Right atrium auricular region (tissue), 2 donors: Measurements from ENCODE around the gene PKM. TPM values are rescaled to one million over a fixed set of nuclear protein-coding genes. Genes with fewer than 3 reads are reported as not detected.

Experiments
- DNase-seq: peaks from one replicate; pipeline ENCODE4 v3.0.0-alpha.2; 2019; ENCODE audit warnings: low spot score
- H3K27ac ChIP-seq, 2 donors: fragments of 200-600 bp; sonication (generic); 1 replicate in 1 of 2; 2 replicates in 1 of 2; pipeline ENCODE4 v1.5.1; 2016 to 2019
- H3K27me3 ChIP-seq, 2 donors: fragments of 200-600 bp; sonication (generic); one replicate each; pipeline versions ENCODE4 v1.5.1 to v1.6.0; 2017 to 2019
- H3K36me3 ChIP-seq: fragments of 200-600 bp; sonication (generic); one replicate; pipeline ENCODE4 v1.5.1; 2016
- H3K4me1 ChIP-seq, 2 donors: fragments of 200-600 bp; sonication (generic); one replicate each; pipeline versions ENCODE4 v1.5.1 to v1.6.0; 2017 to 2019
- H3K4me3 ChIP-seq, 2 donors: fragments of 200-600 bp; sonication (generic); 1 replicate in 1 of 2; 2 replicates in 1 of 2; pipeline ENCODE4 v1.5.1; 2017 to 2019; ENCODE audit warnings: mild to moderate bottlenecking in 1 of 2, moderate library complexity in 1 of 2
- H3K9me3 ChIP-seq, 2 donors: fragments of 200-600 bp; sonication (generic); one replicate each; pipeline ENCODE4 v1.5.1; 2019
- CTCF ChIP-seq, 2 donors: fragments of 200-600 bp; sonication (generic); IDR thresholded peaks; one replicate each; pipeline ENCODE4 v1.5.1; 2019; ENCODE audit warnings: antibody characterized with exemption in 2 of 2
- total RNA-seq, 2 donors: library from RNA; depleted of rRNA; stranded (reverse); fragments of >200 nt; gene quantifications; one replicate each; pipeline ENCODE4 v1.1.0, GENCODE V29; 2016

The PKM gene
- total RNA-seq, 2 donors from 2014 or later = 538 to 934 TPM

DNA sequence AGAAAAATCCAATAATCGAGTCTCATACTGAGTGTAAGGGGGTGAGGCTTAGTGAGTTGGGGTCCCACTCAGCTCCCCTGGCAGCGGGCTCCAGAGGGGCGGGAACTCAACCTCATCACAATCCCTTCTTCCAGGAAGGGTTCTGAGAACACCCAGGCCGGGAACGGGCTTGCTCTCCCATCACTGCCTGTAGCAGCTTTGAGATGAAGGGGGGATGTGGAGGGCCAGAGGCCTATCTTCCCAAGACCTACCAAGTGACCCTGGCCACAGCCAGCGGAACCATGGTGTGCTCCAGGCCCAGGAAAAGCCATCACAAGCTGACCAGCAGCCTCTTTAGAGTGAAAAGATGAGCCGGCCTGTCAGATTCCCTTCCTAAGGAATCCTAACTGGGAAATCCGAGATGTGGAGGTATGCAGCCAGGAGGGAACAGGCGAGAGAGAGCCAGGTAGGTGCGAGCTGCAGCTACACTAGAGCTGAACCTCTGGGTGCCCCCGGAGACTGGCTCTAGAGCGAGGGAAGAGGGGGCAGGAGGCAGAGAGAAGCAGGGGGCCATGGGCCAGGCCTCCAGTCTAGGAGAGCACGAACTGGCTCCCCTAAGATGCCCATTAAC lies 51.9 kb downstream of the PKM start:
- Histone ChIP-seq H3K36me3 (no peaks in the 10 kb centered on the region), H3K4me3 (no peak overlapping the region), H3K27me3 (no peaks in the 10 kb centered on the region), H3K27ac (no peak overlapping the region), H3K9me3 (no peaks in the 10 kb centered on the region), H3K4me1 (peaks cover 0 to 20% of the 10 kb centered on the region in 2 donors)
- no peak for DNase-seq
- TF ChIP-seq CTCF (IDR thresholded peaks at IDR 0.05) = no peak

DNA sequence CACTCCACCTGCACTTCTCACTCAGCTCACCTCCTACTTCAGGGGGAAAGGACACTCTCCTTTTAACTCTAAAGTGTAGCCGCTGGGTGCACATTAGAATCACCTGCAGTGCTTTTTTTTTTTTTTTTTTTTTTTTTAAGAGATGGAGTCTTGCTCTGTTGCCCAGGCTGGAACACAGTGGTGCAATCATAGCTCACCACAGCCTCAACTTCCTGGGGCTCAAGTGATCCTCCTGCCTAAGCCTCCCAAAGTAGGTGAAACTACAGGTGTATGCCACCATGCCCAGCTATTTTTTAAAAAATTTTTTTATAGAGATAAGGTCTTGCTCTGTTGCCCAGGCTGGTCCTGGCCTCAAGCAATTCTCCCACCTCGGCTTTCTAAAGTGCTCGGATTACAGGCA lies 54.2 kb downstream of the PKM start:
- Histone ChIP-seq H3K9me3 (no peaks in the 10 kb centered on the region), H3K4me1 (peaks cover 0 to 15% of the 10 kb centered on the region in 2 donors), H3K27ac (no peak overlapping the region), H3K27me3 (no peaks in the 10 kb centered on the region), H3K4me3 (no peak overlapping the region), H3K36me3 (no peaks in the 10 kb centered on the region)
- DNase-seq = no peak
- no peak for TF ChIP-seq CTCF (IDR thresholded peaks at IDR 0.05)

DNA sequence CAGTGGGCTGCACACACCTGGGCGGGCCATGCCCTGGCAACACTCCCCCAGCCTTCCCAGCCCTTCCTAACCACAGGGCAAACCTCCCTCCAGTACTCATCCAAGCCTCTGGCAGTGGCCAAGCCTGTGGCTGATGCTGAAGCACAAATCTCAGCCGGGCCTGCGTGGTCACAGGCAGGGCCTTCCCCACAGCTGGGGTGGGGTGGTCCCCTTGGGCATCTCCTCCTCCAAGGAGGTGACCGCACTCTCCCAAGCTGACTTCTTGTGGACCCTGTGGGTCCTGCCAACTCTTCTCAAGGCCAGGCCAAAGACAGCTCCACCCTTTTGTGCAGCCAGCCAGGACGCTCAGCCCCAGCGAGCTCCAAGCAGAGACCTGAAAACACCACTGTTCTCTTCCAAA lies 54.8 kb downstream of the PKM start:
- DNase-seq = no peak
- H3K4me1 ChIP-seq = peaks cover 0 to 15% of the 10 kb centered on the region in 2 donors
- no peaks in the 10 kb centered on the region for H3K9me3 ChIP-seq
- no peaks in the 10 kb centered on the region for H3K36me3 ChIP-seq
- no peak for TF ChIP-seq CTCF (IDR thresholded peaks at IDR 0.05)
- H3K27me3 ChIP-seq = no peaks in the 10 kb centered on the region
- no peak overlapping the region for H3K27ac ChIP-seq
- no peak overlapping the region for H3K4me3 ChIP-seq

DNA sequence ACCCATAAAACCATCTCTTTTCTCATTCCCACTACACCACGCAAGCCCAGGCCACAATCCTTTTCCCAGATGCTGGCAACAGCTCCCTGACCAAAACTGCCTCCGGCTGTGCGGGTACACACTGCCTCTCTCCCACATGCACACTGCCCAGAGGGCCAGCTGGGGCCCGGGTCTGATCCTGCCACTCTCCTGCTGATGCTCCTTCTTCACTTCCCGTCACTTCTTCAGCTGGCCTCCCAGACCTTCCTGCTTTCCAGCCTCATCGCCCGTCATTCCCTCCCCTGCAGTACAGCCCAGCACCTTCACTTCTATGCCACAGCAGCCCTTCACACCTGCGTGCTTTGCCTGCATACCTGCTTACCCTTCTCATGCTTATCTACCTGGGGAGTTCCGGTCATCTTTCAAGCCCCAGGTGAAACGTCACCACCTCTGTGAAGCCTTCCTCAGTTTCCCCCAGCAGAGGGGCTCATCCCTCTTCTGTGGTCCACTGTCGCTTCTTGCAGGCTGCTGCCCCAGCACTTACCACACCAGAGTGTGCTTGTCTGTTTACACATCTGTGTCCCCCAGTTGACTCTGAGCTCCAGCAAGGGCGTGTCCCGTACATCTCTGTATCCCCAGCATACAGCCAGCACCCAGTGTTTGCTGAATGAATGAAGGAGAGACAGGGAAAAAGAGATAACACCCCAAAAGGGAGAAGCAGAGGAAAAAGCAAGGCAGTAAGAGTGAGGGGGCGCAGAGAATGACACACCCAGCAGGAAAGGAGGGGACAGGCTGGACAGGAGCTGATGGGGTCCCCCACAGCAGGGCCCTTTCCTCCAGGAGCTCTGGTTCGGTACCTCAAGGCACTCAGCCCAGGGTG lies 55.6 kb downstream of the PKM start:
- Histone ChIP-seq H3K36me3 (no peaks in the 10 kb centered on the region), H3K9me3 (no peaks in the 10 kb centered on the region), H3K4me3 (no peak overlapping the region), H3K4me1 (peaks cover 0 to 12% of the 10 kb centered on the region in 2 donors), H3K27me3 (no peaks in the 10 kb centered on the region), H3K27ac (no peak overlapping the region)
- TF ChIP-seq CTCF (IDR thresholded peaks at IDR 0.05) = no peak
- DNase-seq = no peak

DNA sequence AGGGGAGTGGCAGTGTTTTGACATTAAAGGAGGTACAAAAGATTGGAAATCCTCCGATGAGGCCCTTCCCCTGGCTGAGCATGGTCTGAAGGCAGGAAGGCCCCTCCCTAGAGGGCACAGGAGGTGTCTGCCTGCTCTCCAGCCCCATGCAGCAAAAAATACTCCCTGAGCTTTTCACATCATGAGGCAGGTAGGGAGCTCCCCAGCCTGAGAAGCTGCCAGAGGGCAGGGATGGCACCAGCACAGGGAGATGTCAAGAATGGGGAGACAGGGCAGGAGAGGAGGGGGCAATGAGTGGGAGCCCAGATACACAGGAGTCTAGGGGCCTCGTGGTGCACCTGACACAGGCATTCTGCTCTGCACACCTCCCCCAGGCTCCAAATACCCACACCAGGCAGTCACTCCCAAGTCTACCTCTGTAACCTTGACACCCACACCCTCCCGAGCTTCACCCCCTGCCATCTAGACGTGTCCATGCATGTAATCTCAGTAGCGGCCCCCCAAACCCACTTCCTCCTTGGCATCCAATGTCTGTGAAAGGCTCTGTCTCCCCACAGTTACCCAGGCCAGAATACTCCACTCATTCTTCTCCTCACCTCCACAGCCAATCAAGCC lies 56.3 kb downstream of the PKM start:
- no peak for TF ChIP-seq CTCF (IDR thresholded peaks at IDR 0.05)
- no peak for DNase-seq

More for the DNA sequence above, 56.3 kb downstream of the PKM start:
- Histone ChIP-seq H3K4me3 (no peak overlapping the region), H3K27me3 (no peaks in the 10 kb centered on the region), H3K36me3 (no peaks in the 10 kb centered on the region), H3K27ac (no peak overlapping the region), H3K9me3 (no peaks in the 10 kb centered on the region), H3K4me1 (peaks cover 0 to 4% of the 10 kb centered on the region in 2 donors)
